IMR-90 (cell line): ENCODE data around the gene GNB5. TPM values are rescaled to one million over a fixed set of nuclear protein-coding genes. Genes with fewer than 3 reads are reported as not detected.

Source experiments
- NFE2L2 ChIP-seq: fragments of 150-350 bp; IDR thresholded peaks from 2 replicates; pipeline ENCODE4 v1.6.1; 2016; ENCODE audit warnings: low read depth, mild to moderate bottlenecking, low read length
- USF2 ChIP-seq: fragments of 150-350 bp; IDR thresholded peaks from 2 replicates; pipeline ENCODE4 v1.6.1; 2017; ENCODE audit warnings: mild to moderate bottlenecking, antibody characterized with exemption, low read length, low read depth
- polyA plus RNA-seq, 3 experiments: library from polyadenylated mRNA; depleted of rRNA; stranded (reverse); fragments of >200 nt; gene quantifications; 2 replicates each; pipeline ENCODE4 v1.2.3, GENCODE V29; 2012; ENCODE audit warnings: low replicate concordance in 1 of 3
- total RNA-seq: library from RNA; depleted of rRNA; stranded (reverse); fragments of >200 nt; gene quantifications from 2 replicates; pipeline ENCODE4 v1.2.3, GENCODE V29; 2012

Gene GNB5
- total and polyA plus RNA-seq, 2 of the 4 experiments (the other 2 are of a cell fraction) = 27.7 to 33.2 TPM

- TF ChIP-seq NFE2L2 = no peak
- TF ChIP-seq USF2 = no peak
These were observed 112.9 kb downstream of the GNB5 start (continued) for GRCh38 chr15:52078197-52078875.
